ENCODE data around the gene SNX33.

SNX33 gene

GRCh38 chr15:75650908-75651809 lies 3.4 kb downstream of the SNX33 start:
- no peak for DNase-seq (ENCODE audit: low read depth)
- no peak for TF ChIP-seq CTCF (conservative IDR thresholded peaks at IDR 0.05; ENCODE audit: low read depth, low read length)
- peak overlapping the region; percentile 89 for H3K4me3 ChIP-seq (ENCODE audit: low read depth, low read length)

DNA sequence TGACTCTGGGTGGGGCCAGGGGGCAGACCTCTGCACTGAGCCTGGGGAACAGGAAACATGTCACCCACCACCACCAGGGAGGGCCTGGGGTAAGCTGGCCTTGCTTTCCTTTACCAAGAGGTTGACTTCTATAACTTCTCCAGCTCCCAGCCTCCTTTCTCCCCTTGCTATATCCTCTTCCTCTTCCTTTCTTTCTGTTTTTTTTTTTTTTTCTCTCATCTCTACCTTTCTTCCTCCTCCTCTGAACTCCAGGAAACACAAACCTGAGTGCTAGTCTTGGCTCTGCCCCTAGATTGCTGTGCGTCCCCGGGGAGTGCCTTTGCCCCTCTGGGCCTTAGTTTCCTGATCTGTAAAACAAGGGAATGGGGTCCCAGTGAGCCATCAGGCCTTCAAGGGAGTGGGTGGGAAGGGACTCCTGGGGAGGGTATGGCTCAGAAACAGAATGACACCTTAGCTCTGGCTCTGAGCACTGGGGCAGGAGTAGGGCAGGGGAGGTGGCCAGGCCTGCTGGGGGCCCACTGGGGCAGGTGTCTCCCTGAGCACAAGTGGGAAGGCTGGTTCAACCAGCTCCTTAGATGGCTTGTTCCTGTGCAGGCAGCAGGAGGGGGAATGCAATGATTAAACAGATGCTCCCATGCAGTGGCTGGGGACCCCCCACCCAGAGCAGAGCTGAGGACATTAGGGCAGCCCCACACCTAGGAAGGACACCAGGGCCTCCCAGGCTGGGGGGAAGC lies 4.3 kb downstream of the SNX33 start:
- TF ChIP-seq CTCF (conservative IDR thresholded peaks at IDR 0.05; ENCODE audit: low read depth, low read length) = no peak
- H3K4me3 ChIP-seq (ENCODE audit: low read depth, low read length) = peak overlapping the region; percentile 89
- DNase-seq (ENCODE audit: low read depth) = no peak

DNA sequence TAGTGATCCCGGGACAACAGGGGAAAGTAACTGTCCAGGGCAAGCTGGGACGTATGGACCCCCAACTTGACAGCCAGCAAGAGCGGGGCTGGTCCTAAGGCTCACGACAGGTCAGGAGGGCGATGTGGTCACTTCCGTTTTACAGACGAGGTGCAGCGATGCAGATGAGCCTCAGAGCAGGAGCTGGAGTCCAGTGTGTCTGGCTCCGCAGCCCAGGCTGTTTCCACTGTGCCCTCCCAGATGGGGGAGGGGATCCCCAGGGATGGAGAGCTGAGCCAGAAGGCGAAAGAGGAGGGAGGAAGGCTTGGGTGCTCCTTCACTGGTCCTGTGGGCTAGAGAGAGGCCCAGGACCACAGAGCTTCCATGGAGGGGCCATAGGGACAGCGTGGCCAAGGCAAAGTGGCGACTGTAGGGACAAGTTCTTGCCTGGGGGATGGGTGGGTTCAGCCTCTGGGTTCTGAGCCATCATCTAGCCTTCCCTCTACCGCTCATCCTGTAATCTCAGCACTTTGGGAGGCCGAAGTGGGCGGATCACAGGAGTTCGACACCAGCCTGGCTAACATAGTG lies 5.7 kb downstream of the SNX33 start:
- no peak for TF ChIP-seq CTCF (conservative IDR thresholded peaks at IDR 0.05; ENCODE audit: low read depth, low read length)
- DNase-seq (ENCODE audit: low read depth) = no peak
- H3K4me3 ChIP-seq (ENCODE audit: low read depth, low read length) = no peak overlapping the region

DNA sequence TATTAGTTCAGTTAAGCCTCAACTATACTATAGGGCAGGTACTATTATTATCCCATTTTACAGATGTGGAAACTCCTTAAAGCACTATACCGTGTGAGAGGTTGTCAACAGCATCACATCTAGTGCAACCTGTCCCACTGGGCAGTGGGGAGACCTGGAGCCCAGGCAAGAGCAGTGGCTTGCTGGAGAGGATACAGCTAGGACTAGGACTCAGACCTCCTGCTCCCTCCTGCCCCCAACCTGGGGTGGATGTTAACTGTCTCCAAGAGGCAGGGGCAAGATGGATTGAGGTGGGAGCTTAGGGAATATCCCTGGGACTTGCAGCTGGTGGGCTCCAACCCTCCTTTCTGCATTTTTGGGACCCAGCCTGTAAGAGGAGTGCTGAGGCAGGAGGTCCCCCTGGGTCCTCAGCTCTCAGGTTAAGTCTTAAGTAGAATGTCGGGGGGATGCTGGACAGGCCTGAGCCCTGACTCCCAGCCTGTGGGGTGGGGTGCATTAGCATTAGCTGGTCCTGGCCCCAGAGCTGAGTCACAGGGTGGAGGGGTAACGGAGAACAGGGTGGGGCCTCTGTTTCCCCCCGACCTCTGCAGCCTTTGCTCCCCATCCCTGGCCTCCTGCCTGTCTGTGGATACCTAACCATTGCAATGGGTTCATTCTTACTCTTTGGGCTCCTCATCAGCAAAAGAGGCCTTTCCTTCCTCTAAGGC lies 6.6 kb downstream of the SNX33 start:
- TF ChIP-seq CTCF (conservative IDR thresholded peaks at IDR 0.05; ENCODE audit: low read depth, low read length) = no peak
- H3K4me3 ChIP-seq (ENCODE audit: low read depth, low read length) = no peak overlapping the region
- DNase-seq (ENCODE audit: low read depth) = no peak

DNA sequence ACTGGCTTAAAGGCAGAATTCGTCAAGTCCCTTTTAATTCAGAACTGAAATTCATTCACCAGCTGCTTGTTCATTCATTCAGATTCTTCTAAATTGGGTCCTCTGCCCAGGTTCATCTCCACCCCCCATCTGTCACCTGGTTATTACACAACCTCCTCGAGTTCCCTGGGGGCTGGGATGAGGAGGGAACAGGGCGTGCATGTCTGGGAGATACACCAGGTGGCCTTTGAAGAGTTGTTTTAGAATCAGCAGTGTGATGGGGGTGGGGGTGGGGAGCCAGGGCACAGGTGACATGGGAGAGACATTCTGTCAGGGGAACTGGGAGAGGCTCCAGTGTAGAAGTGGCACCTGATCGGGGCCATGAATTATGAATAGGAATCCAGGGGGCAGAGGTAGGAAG lies 8.2 kb downstream of the SNX33 start:
- no peak for TF ChIP-seq CTCF (conservative IDR thresholded peaks at IDR 0.05; ENCODE audit: low read depth, low read length)
- H3K4me3 ChIP-seq (ENCODE audit: low read depth, low read length) = no peak overlapping the region
- DNase-seq (ENCODE audit: low read depth) = no peak

- no peak for TF ChIP-seq CTCF (conservative IDR thresholded peaks at IDR 0.05; ENCODE audit: low read depth, low read length)
- no peak overlapping the region for H3K4me3 ChIP-seq (ENCODE audit: low read depth, low read length)
Measured at GRCh38 chr15:75656331-75656730, 8.6 kb downstream of the SNX33 start.

More at GRCh38 chr15:75656331-75656730, 8.6 kb downstream of the SNX33 start:
- no peak for DNase-seq (ENCODE audit: low read depth)

Data from choroid plexus epithelial cell (primary cell).